Natural killer cell (primary cell): ENCODE measurements around the gene EYS. TPM values are rescaled to one million over a fixed set of nuclear protein-coding genes. Genes with fewer than 3 reads are reported as not detected.

ENCODE experiments used
- ATAC-seq, 3 donors: fragments of 150-1000 bp in 2 of 3; fragments of 200-7000 bp in 1 of 3; cut with Tn5 transposase; 1 replicate in 1 of 3; 2 replicates in 2 of 3; pipeline ENCODE4 v1.10.0; 2021; ENCODE audit warnings: mild to moderate bottlenecking in 2 of 3, moderate library complexity in 2 of 3
- DNase-seq, 2 donors: peaks; one replicate each; pipeline versions ENCODE4 v3.0.0 to v3.0.0-alpha.2; 2013 to 2021; ENCODE audit warnings: mixed read lengths in 1 of 2
- H3K27ac ChIP-seq: one replicate; pipeline ENCODE4 v1.5.1; 2013; ENCODE audit warnings: mild to moderate bottlenecking, low read length
- H3K27me3 ChIP-seq: one replicate; pipeline ENCODE4 v1.6.1; 2013; ENCODE audit warnings: low read length; ENCODE audit not compliant: control insufficient read depth, insufficient read depth
- H3K36me3 ChIP-seq: one replicate; pipeline ENCODE4 v1.6.1; 2013; ENCODE audit warnings: low read length; ENCODE audit not compliant: control insufficient read depth, insufficient read depth
- H3K4me1 ChIP-seq: one replicate; pipeline ENCODE4 v1.6.1; 2013; ENCODE audit warnings: low read length; ENCODE audit not compliant: control insufficient read depth, insufficient read depth
- H3K4me3 ChIP-seq: one replicate; pipeline ENCODE4 v1.5.1; 2013; ENCODE audit warnings: low read length
- H3K9me3 ChIP-seq: one replicate; pipeline ENCODE4 v1.6.1; 2013; ENCODE audit warnings: low read length; ENCODE audit not compliant: control insufficient read depth, insufficient read depth
- H3K27ac Mint-ChIP-seq, 2 donors: one replicate each; pipeline ENCODE4 v1.8.0; 2022; ENCODE audit warnings: mild to moderate bottlenecking in 2 of 2, mixed read lengths in 2 of 2, moderate library complexity in 1 of 2
- H3K27me3 Mint-ChIP-seq, 2 donors: one replicate each; pipeline ENCODE4 v1.8.0; 2022; ENCODE audit warnings: low read depth in 2 of 2, mixed read lengths in 2 of 2
- H3K36me3 Mint-ChIP-seq: one replicate; pipeline ENCODE4 v1.8.0; 2022; ENCODE audit warnings: mixed read lengths
- H3K4me1 Mint-ChIP-seq, 2 donors: one replicate each; pipeline ENCODE4 v1.8.0; 2022; ENCODE audit warnings: mixed read lengths in 2 of 2
- H3K4me3 Mint-ChIP-seq: one replicate; pipeline ENCODE4 v1.8.0; 2022; ENCODE audit warnings: mild to moderate bottlenecking, moderate library complexity, mixed read lengths
- H3K9me3 Mint-ChIP-seq, 2 donors: one replicate each; pipeline ENCODE4 v1.8.0; 2022; ENCODE audit warnings: mixed read lengths in 2 of 2
- WGBS: methylation state at CpG from one replicate; pipeline ENCODE4 v1.1.7; 2013; ENCODE audit warnings: missing lambda C conversion rate; ENCODE audit not compliant: insufficient coverage; 5-methylcytosine and 5-hydroxymethylcytosine counted together
- intact Hi-C: fragments of 100-400 bp; cut with micrococcal nuclease; formaldehyde crosslinking; loops from one replicate; pipeline ENCODE4 v1.14.2; 2022
- total RNA-seq, 4 donors: library from RNA; stranded (reverse); fragments of 120-200 nt in 1 of 4; gene quantifications; one replicate each; pipeline versions ENCODE4 v1.2.3 to v1.2.4, GENCODE V29; 2013 to 2022
- TF ChIP-seq, protein P1 (sequence below): fragments of 200-600 bp; IDR thresholded peaks from one replicate; pipeline ENCODE4 v1.8.0; 2022; ENCODE audit warnings: antibody characterized with exemption

Gene EYS
- total RNA-seq, 3 donors from 2014 or later (not counting 1 experiment from before 2014, with no cell fraction given): 0.55 TPM; not detected in 2

DNA sequence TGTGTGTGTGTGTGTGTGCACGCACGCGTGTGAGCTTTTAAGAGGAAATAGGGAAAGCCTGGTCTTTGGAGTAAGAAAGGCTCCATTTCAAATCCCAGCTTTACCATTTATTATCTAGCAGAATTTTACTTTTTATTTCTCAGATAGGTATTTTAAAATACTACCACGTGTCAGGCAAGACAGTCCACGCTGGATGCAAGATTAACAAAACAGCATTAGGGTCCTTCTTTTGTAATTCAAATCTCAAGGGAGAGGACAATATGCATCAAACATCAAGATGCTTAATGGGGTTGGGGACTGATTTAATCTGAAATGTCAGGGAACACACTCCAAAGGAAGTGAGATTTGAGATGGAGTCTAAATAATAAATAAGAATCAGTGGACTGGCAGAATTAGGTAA lies 1302.6 kb downstream of the EYS start:
- Mint-ChIP-seq H3K36me3 (no peaks in the 10 kb centered on the region), H3K27me3 (no peaks in the 10 kb centered on the region), H3K27ac (no peak overlapping the region), H3K4me3 (no peak overlapping the region), H3K4me1 (no peaks in the 10 kb centered on the region), H3K9me3 (peaks cover 10 to 21% of the 10 kb centered on the region in 2 donors)
- ATAC-seq: no peak
- Histone ChIP-seq H3K4me3 (no peak overlapping the region), H3K9me3 (no peaks in the 10 kb centered on the region), H3K36me3 (no peaks in the 10 kb centered on the region), H3K4me1 (no peaks in the 10 kb centered on the region), H3K27me3 (no peaks in the 10 kb centered on the region), H3K27ac (no peak overlapping the region)
- DNase-seq: no peak
- TF ChIP-seq, protein P1, sequence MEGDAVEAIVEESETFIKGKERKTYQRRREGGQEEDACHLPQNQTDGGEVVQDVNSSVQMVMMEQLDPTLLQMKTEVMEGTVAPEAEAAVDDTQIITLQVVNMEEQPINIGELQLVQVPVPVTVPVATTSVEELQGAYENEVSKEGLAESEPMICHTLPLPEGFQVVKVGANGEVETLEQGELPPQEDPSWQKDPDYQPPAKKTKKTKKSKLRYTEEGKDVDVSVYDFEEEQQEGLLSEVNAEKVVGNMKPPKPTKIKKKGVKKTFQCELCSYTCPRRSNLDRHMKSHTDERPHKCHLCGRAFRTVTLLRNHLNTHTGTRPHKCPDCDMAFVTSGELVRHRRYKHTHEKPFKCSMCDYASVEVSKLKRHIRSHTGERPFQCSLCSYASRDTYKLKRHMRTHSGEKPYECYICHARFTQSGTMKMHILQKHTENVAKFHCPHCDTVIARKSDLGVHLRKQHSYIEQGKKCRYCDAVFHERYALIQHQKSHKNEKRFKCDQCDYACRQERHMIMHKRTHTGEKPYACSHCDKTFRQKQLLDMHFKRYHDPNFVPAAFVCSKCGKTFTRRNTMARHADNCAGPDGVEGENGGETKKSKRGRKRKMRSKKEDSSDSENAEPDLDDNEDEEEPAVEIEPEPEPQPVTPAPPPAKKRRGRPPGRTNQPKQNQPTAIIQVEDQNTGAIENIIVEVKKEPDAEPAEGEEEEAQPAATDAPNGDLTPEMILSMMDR: no peak
- WGBS: 86% methylated on average over 2 of the region's 5 CpGs
- intact Hi-C loops: no loop called here

DNA sequence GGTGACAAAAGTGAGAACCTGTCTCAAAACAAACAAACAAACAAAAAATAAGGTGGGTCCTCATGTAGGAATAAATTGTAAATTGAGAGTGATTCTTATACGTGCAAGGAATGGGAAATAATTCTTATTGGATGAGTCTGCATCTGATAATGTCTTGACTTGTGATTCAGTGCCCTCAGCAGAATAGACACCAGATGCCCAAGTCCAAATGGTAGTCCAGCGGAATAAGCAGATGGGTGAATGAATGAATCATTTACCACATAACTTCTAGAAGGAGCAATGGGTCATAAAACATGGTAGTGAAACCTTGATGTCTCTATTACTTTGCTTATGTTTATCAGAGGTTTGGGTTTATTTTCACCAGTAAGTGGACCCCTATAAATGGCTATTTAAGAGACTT lies 1323.7 kb downstream of the EYS start:
- no peak overlapping the region for H3K4me3 ChIP-seq
- no peak overlapping the region for H3K4me3 Mint-ChIP-seq
- H3K27ac ChIP-seq: no peak overlapping the region
- TF ChIP-seq, protein P1: no peak
- H3K36me3 ChIP-seq: no peaks in the 10 kb centered on the region
- no peaks in the 10 kb centered on the region for H3K4me1 Mint-ChIP-seq
- no peaks in the 10 kb centered on the region for H3K36me3 Mint-ChIP-seq
- peaks cover 12 to 23% of the 10 kb centered on the region in 2 donors for H3K9me3 Mint-ChIP-seq
- intact Hi-C loops: no loop called here
- no peaks in the 10 kb centered on the region for H3K27me3 ChIP-seq
- no peak for DNase-seq
- no peaks in the 10 kb centered on the region for H3K9me3 ChIP-seq
- H3K4me1 ChIP-seq: no peaks in the 10 kb centered on the region
- 85% methylated on average over 1 of the region's 2 CpGs for WGBS
- ATAC-seq: no peak
- no peaks in the 10 kb centered on the region for H3K27me3 Mint-ChIP-seq
- H3K27ac Mint-ChIP-seq: no peak overlapping the region

DNA sequence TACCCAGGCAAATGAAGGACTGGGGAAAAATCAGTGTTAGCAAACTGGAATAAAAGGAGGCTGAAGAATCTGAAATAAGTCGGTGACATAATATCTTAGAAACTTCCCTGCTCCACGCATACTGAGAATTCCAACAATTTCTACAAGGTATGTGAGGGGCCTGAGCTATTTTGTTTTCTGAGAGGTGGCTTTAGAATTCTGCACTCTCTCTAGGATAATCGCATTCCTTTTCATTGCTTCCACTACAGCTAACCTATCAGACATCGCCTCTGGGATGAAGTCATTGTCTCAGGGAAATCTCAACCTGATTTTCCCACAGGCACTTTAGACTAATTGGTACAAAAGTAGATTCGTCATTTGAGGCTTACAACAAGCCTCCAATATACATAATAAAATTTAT lies 1330.6 kb downstream of the EYS start:
- Mint-ChIP-seq H3K27ac (no peak overlapping the region), H3K27me3 (no peaks in the 10 kb centered on the region), H3K4me1 (no peaks in the 10 kb centered on the region), H3K4me3 (no peak overlapping the region), H3K9me3 (peaks cover 14 to 36% of the 10 kb centered on the region in 2 donors), H3K36me3 (peaks cover 6% of the 10 kb centered on the region)
- intact Hi-C loops: no loop called here
- no peak overlapping the region for H3K27ac ChIP-seq
- 86% methylated on average over 2 of the region's 5 CpGs for WGBS
- no peaks in the 10 kb centered on the region for H3K36me3 ChIP-seq
- H3K4me1 ChIP-seq: no peaks in the 10 kb centered on the region
- no peak overlapping the region for H3K4me3 ChIP-seq
- H3K9me3 ChIP-seq: peaks cover 8% of the 10 kb centered on the region
- ATAC-seq (no peak), DNase-seq (no peak)
- H3K27me3 ChIP-seq: no peaks in the 10 kb centered on the region
- TF ChIP-seq, protein P1: no peak

DNA sequence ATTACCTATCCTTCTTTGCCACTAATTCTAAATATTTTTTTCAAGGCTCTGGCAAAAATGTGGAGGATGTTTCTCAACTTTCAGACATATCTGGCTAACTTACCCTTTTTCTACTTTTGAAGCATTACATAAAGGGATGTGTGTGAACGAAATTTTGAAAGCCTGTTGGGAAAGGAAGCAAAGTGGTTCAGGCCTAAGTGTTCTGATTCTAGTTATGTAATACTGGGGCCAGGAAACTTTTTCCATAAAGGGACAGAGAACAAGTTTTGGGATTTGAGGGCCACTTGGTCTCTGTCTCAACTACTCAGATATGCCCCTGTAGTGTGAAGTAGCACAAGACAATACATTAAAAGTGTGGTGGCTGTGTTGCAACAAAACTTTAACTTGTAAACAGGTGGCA lies 1349.6 kb downstream of the EYS start:
- intact Hi-C loops: no loop called here
- H3K9me3 ChIP-seq: no peaks in the 10 kb centered on the region
- Mint-ChIP-seq H3K9me3 (peaks cover 1 to 10% of the 10 kb centered on the region in 2 donors), H3K36me3 (no peaks in the 10 kb centered on the region), H3K4me1 (no peaks in the 10 kb centered on the region), H3K4me3 (no peak overlapping the region), H3K27me3 (no peaks in the 10 kb centered on the region), H3K27ac (no peak overlapping the region)
- no peaks in the 10 kb centered on the region for H3K27me3 ChIP-seq
- TF ChIP-seq, protein P1: no peak
- H3K4me1 ChIP-seq: no peaks in the 10 kb centered on the region
- H3K27ac ChIP-seq: no peak overlapping the region
- no peak for ATAC-seq
- no peak for DNase-seq
- no peaks in the 10 kb centered on the region for H3K36me3 ChIP-seq
- WGBS: 43% methylated on average over 1 of the region's 1 CpG
- no peak overlapping the region for H3K4me3 ChIP-seq
